ENCODE measurements around the gene ERBB2. TPM values are rescaled to one million over a fixed set of nuclear protein-coding genes. Genes with fewer than 3 reads are reported as not detected.

ERBB2 gene
- total and polyA plus RNA-seq, 2 of the 13 experiments (the other 11 are each of a cell fraction or from before 2014, with no cell fraction given): 57.7 to 64.1 TPM

- TF ChIP-seq NCOA5 (CRISPR knock-in tag; IDR thresholded peaks at IDR 0.05) (no peak), HHEX (CRISPR knock-in tag; IDR thresholded peaks at IDR 0.05) (no peak), ZNF777 (CRISPR knock-in tag; IDR thresholded peaks at IDR 0.05) (peak; percentile 51), ZNF33B (CRISPR knock-in tag; IDR thresholded peaks at IDR 0.05) (0 out of 2 replicates have a peak, but pooled peaks have one; percentile 15), MTA3 (CRISPR knock-in tag; IDR thresholded peaks at IDR 0.05) (no peak), ZNF468 (CRISPR knock-in tag; IDR thresholded peaks at IDR 0.05) (no peak), NFYC (CRISPR knock-in tag; IDR thresholded peaks at IDR 0.05) (no peak), BCL3 (CRISPR knock-in tag; IDR thresholded peaks at IDR 0.05) (no peak), ERF (CRISPR knock-in tag; IDR thresholded peaks at IDR 0.05) (no peak), KDM6A (CRISPR knock-in tag; IDR thresholded peaks at IDR 0.05; ENCODE audit: low read depth) (no peak), TFE3 (CRISPR knock-in tag; IDR thresholded peaks at IDR 0.05) (no peak), KLF12 (CRISPR knock-in tag; IDR thresholded peaks at IDR 0.05; ENCODE audit: borderline replicate concordance) (peak; percentile 33), XRCC5 (optimal IDR thresholded peaks at IDR 0.05; ENCODE audit: low read length) (no peak), PHF5A (CRISPR knock-in tag; IDR thresholded peaks at IDR 0.05; ENCODE audit: low read depth, unreplicated experiment) (no peak), RFX1 (IDR thresholded peaks at IDR 0.05) (no peak), PCBP2 (optimal IDR thresholded peaks at IDR 0.05; ENCODE audit: low read depth, low read length, poor library complexity, severe bottlenecking) (no peak), ZSCAN25 (CRISPR knock-in tag; IDR thresholded peaks at IDR 0.05) (no peak), ZNF383 (CRISPR knock-in tag; IDR thresholded peaks at IDR 0.05; ENCODE audit: borderline replicate concordance) (0 out of 2 replicates have a peak, but pooled peaks have one; percentile 80), ZNF207 (IDR thresholded peaks at IDR 0.05; ENCODE audit: borderline replicate concordance) (no peak), ZNF24 (IDR thresholded peaks at IDR 0.05) (no peak), ASH2L (IDR thresholded peaks at IDR 0.05; ENCODE audit: insufficient read length, low read depth, low read length) (no peak), HMG20A (CRISPR knock-in tag; IDR thresholded peaks at IDR 0.05; ENCODE audit: borderline replicate concordance) (no peak), ZGPAT (CRISPR knock-in tag; IDR thresholded peaks at IDR 0.05) (no peak), NFATC3 (CRISPR knock-in tag; IDR thresholded peaks at IDR 0.05) (0 out of 2 replicates have a peak, but pooled peaks have one; percentile 12), SCMH1 (CRISPR knock-in tag; IDR thresholded peaks at IDR 0.05; ENCODE audit: borderline replicate concordance) (no peak), SIX1 (CRISPR knock-in tag; IDR thresholded peaks at IDR 0.05; ENCODE audit: borderline replicate concordance) (no peak), BATF2 (CRISPR knock-in tag; IDR thresholded peaks at IDR 0.05) (no peak), CBX5 (CRISPR knock-in tag; IDR thresholded peaks at IDR 0.05; ENCODE audit: borderline replicate concordance) (no peak), HOXA5 (CRISPR knock-in tag; IDR thresholded peaks at IDR 0.05) (peak; percentile 49), FOXJ3 (CRISPR knock-in tag; IDR thresholded peaks at IDR 0.05; ENCODE audit: borderline replicate concordance) (no peak)
These were observed 40.1 kb downstream of the ERBB2 start (continued) for GRCh38 chr17:39739885-39740356.
